Measurements from ENCODE around the gene PASK.

The PASK gene

DNA sequence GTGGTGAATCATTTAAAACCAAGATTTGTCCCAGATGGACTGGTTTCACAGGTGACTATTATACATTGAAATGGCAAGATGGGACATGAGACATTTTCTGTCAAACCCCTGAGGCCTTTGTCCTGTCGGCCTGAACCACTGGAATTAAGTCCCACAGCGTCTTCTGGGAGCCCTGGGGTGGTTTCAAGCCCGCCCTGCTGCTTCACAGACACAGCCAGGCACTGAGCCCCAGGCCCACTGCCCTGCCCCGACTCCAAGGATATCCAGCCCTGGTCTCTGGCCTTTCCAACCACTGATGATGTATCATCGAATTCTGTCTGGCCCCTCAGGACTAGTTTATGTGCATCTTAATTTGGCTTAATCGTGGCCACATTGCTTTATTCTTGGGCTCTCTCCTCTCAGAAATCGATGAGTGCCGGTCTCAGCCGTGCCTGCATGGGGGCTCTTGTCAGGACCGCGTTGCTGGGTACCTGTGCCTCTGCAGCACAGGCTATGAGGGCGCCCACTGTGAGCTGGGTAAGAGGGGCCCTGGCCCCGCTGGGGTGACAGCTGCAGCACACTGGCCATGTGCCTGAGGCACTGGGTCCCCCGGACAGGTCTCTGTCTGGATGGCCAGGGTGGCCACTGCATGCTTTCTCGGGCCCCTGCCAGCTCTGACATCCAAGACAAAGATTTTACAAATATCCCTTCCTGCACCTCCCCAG lies 86.7 kb downstream of the PASK start:
- no peak for DNase-seq (ENCODE audit: low spot score)
- TF ChIP-seq CTCF (IDR thresholded peaks at IDR 0.05; ENCODE audit: extremely low read depth, missing control alignments): no peak

DNA sequence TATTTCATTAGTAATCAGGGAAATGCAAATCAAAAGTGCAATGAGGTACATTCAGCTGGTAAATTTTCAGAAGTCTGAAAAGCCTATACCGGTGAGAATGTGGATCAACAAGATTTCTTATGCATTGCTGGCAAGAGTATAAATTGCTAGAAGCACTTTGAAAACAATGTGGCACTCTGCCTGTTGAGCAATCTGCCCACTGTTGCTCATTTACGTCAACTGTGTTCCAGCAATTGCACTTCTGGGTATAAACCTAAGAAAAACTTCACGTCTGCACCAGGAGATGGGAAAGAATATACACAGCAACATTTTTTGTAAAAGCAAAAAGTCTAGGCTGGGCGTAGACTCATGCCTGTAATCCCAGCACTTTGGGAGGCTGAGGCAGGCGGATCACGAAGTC lies 88.0 kb downstream of the PASK start:
- TF ChIP-seq CTCF (IDR thresholded peaks at IDR 0.05; ENCODE audit: extremely low read depth, missing control alignments): no peak
- DNase-seq (ENCODE audit: low spot score): no peak

Data from GM20000 (cell line).